IMR-90 (cell line): ENCODE measurements around the gene NTRK2.

Experiments used
- CEBPB ChIP-seq: IDR thresholded peaks from 2 replicates; pipeline ENCODE4 v1.6.1; 2012; ENCODE audit warnings: low read depth, low read length, improper control_type of control experiment
- CTCF ChIP-seq: conservative IDR thresholded peaks from 2 replicates; pipeline ENCODE4 v1.5.1; 2012; ENCODE audit warnings: mild to moderate bottlenecking, low read depth, low read length, improper control_type of control experiment
- POLR2A ChIP-seq: IDR thresholded peaks from 2 replicates; pipeline ENCODE4 v1.6.1; 2012; ENCODE audit warnings: mild to moderate bottlenecking, low read depth, low read length
- RCOR1 ChIP-seq: IDR thresholded peaks from 2 replicates; pipeline ENCODE4 v1.6.1; 2012; ENCODE audit warnings: mild to moderate bottlenecking, low read length, improper control_type of control experiment; ENCODE audit not compliant: insufficient replicate concordance
- RFX5 ChIP-seq: IDR thresholded peaks from 2 replicates; pipeline ENCODE4 v1.8.0; 2012; ENCODE audit warnings: low read depth, mild to moderate bottlenecking, low read length, moderate library complexity

GRCh38 chr9:84652496-84653120, 16.9 kb upstream of the NTRK2 start:
- no peak for TF ChIP-seq CEBPB
- no peak for TF ChIP-seq RCOR1
- no peak for TF ChIP-seq CTCF
- no peak for TF ChIP-seq POLR2A
- no peak for TF ChIP-seq RFX5
